Bronchial epithelial cell (primary cell): Measurements from ENCODE around the gene FRS2. TPM values are rescaled to one million over a fixed set of nuclear protein-coding genes. Genes with fewer than 3 reads are reported as not detected.
A peak's percentile ranks its signal among the peaks of the same experiment; 100 is the strongest.

ENCODE experiments used
- DNase-seq: peaks from one replicate; pipeline ENCODE4 v3.0.0-alpha.2; 2010; ENCODE audit warnings: low read depth
- FAIRE-seq: peaks from 2 replicates; lab custom pipeline; 2011; peaks lifted over from hg19 to GRCh38; lab: Jason Lieb, UNC
- H3K27me3 ChIP-seq: 2 replicates; pipeline ENCODE4 v1.5.1; 2011; ENCODE audit warnings: low read length; ENCODE audit not compliant: control insufficient read depth, insufficient read depth
- H3K36me3 ChIP-seq: 2 replicates; pipeline ENCODE4 v1.5.1; 2011; ENCODE audit warnings: low read length; ENCODE audit not compliant: control insufficient read depth, insufficient read depth
- H3K4me3 ChIP-seq: 2 replicates; pipeline ENCODE4 v1.5.1; 2011; ENCODE audit warnings: mild to moderate bottlenecking, low read depth, low read length, control low read depth
- CTCF ChIP-seq: IDR thresholded peaks from 2 replicates; pipeline ENCODE4 v1.5.1; 2011; ENCODE audit warnings: mild to moderate bottlenecking, moderate library complexity, low read length, control low read depth, inconsistent platforms; ENCODE audit not compliant: insufficient read depth, severe bottlenecking
- total RNA-seq: library from RNA; depleted of rRNA; stranded (reverse); fragments of >200 nt; gene quantifications from 2 replicates; pipeline ENCODE4 v1.2.1, GENCODE V29; 2014

The FRS2 gene
- total RNA-seq, 1 donor from 2014 or later: 27.1 TPM

DNA sequence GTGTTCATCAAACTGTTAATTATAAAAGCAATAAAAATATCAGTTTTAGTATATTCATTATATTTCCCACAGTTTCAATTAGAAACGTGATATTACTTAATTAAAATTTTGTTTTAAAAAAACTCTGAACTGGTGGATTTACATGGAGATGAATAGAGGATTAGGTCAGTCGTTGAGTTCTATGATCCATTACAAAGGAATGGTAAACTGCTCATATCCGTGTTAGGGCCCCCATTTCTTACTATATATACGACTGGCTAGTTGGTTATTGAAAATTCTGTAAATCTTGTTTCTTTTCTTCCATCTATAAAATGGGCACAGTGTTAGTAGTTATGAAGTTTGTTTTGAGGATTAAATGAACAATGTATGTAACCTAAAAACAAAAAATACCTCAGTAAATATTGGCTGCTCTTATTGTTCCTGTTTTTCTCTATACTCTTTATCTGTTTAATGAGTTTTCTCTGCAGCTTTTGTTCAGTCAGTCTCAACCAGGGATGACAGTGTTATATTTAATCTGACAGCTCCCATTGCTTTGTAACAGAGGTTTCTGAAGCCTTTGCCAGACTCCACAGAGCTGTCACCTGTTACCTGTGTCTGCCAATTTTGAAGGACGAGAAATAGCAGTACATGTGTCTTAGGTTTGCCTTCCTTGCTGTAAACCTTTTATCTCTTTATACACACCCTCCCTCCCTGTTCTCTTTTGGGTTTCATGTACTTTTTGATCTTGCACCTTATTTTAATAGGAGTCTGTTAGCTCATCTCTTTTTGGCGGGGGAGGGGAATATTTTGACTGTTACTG is 41.5 kb downstream of the FRS2 start:
- no peak overlapping the region for H3K4me3 ChIP-seq
- no peak for DNase-seq
- no peak for FAIRE-seq
- TF ChIP-seq CTCF: no peak
- no peaks in the 10 kb centered on the region for H3K27me3 ChIP-seq
- no peaks in the 10 kb centered on the region for H3K36me3 ChIP-seq

DNA sequence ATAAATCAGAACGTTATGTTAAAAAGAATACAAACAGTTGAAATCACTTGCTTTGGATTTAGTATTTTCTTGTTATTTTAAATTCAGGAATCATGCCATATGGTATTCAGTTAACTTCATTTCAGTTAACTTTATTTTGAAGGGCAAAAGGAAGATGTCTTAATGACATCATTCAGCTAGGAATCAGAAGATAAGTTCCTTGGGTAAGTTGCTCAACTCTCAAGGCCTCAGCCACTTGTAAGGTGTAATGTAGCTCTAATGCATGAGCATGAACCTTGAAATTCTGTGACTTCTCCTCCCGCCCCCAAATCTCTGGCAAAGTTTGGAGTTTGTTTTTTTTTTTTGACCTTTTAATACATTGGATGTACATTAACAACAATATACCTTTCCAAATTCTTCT is 42.6 kb downstream of the FRS2 start:
- Histone ChIP-seq H3K4me3 (no peak overlapping the region), H3K36me3 (no peaks in the 10 kb centered on the region), H3K27me3 (no peaks in the 10 kb centered on the region)
- TF ChIP-seq CTCF: no peak
- DNase-seq: no peak
- no peak for FAIRE-seq

- no peak for FAIRE-seq
- DNase-seq: no peak
- Histone ChIP-seq H3K27me3 (no peaks in the 10 kb centered on the region), H3K36me3 (no peaks in the 10 kb centered on the region), H3K4me3 (no peak overlapping the region)
- TF ChIP-seq CTCF: no peak
Measured at GRCh38 chr12:69513297-69513696, 43.1 kb downstream of the FRS2 start.

GRCh38 chr12:69514111-69514510 is 43.9 kb downstream of the FRS2 start:
- H3K36me3 ChIP-seq: no peaks in the 10 kb centered on the region
- H3K4me3 ChIP-seq: no peak overlapping the region
- DNase-seq (no peak), FAIRE-seq (peak; percentile 28)
- no peaks in the 10 kb centered on the region for H3K27me3 ChIP-seq
- TF ChIP-seq CTCF: no peak

GRCh38 chr12:69514845-69515244 is 44.7 kb downstream of the FRS2 start:
- DNase-seq (no peak), FAIRE-seq (no peak)
- no peak overlapping the region for H3K4me3 ChIP-seq
- no peak for TF ChIP-seq CTCF
- H3K36me3 ChIP-seq: no peaks in the 10 kb centered on the region
- H3K27me3 ChIP-seq: no peaks in the 10 kb centered on the region
